Measurements from ENCODE around the gene DNAJA3.

The DNAJA3 gene

DNA sequence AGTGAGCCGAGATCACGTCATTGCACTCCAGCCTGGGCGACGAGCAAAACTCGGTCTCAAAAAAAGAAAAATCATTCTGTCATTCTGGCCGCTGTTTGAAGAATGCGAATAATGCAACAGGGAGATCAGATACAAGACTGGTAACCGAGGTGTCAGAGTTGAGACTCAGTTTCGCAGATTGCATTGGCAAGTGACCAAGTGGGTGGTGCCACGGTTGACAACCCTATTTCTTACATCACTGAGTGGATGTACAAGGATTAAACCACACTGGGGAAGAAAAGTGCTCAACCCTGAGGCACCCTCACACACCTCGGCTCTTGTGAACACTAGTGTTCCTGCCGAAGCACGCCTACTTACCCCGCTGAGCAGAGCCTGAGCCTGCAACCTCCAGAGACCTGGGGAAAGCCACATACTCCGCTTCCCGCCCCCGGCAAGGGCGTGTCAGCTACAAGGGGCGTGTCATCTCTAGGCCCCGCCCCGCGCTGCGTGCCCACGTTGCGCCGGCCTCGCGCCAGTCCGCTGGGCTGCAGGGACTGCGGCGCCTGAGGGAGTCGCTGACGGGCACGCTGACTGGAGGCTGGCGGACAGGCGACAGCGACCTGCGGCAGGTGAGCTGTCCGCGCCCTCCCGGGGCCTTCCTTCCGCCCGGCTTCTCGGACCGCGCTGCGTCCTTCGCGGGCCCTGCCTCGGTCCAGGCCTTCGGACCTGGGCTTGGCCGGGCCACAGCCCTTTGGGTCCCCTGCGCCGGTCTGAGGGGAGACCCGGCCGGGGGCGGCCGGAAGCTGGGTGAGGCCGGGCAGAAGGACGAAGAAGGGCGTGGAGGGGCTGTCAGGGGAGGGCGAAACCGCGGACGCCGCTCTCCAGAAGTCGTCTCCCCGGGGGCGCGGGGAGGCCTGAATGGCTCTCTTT is 50.5 kb downstream of the DNAJA3 start, which contains the start of gene HMOX2:
Gene HMOX2, plus strand, starts transcription at position 519 of the 909 bp plus-strand sequence. CDS start 29,127 bp downstream, outside the sequence.
- DNase-seq, result peak; percentile 95

- no peak for DNase-seq
Measured at GRCh38 chr16:4477966-4478365, 52.3 kb downstream of the DNAJA3 start.

DNA sequence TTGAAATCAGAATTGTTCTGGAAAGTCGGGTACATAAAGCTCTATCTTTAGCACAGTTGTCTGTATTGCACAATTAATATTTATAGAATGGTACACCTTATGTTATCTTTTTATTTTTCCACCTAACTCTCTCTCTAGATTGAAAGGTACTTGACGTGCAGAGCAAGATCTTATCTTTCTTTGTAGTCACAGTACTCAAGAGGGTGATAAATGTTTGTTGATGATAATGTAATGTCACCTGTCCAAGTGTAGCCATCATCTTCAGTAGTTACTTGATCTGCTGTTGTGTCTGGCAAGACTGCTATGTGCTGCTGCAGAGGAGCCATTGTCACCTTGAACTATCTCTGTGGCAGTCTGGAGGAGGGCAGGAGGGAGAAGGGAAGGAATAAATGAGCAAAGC is 55.9 kb downstream of the DNAJA3 start:
- no peak for DNase-seq

DNA sequence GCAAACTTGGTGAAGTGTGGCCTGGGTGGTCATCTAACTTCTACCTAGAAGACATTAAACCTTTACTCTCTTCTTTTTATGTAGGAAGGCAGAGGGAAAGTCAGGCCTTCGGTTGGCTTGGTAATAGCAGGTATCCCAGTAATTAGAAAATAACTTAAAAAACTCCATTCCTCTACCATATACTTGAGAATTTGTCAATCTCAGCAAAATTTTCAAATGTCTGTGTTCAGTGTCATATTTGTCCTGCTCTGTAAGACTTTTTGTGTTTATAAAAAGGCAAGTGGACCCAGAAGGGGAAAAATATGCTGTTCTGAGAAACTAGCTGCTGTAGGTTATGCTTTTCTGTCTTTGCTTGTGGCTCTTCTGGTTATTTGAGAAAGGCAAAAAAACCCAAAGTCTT is 56.3 kb downstream of the DNAJA3 start:
- DNase-seq, result no peak

DNA sequence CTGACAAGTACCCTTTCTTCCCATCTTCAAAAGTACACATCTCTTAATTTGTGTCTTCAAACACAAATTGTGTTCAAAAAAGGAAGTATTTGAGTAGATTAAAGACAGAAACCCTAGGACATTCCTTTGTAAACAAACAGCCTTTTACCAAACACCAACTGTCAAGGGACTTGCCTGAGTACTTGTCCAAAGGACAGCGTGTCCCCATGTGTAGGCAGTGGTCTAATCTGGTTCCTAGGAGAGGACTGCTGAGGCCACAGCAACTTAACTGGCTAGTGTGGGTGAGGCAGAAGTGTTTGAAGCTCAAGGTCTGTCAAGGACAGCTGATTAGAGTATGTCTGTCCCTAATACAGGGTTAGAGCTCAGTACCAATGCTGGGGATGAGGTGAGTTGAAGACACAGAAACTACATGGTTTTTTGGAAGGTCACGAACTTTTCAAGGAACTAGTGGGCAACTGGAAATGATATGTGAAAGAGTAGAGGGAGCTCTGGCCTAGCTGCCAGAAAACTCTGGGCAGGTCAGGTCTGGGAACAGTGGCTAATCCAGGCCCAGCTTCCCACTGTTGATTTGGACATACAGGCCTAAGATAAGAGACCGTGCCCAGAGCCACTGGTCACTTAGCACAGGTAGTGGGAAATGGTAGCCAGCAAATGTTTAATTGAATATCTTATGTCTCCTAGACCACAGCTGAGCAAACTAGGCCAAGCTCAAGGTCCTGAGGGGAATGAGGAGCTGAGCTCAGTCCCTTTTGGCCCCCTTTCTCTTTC is 60.6 kb downstream of the DNAJA3 start:
- no peak for DNase-seq

DNA sequence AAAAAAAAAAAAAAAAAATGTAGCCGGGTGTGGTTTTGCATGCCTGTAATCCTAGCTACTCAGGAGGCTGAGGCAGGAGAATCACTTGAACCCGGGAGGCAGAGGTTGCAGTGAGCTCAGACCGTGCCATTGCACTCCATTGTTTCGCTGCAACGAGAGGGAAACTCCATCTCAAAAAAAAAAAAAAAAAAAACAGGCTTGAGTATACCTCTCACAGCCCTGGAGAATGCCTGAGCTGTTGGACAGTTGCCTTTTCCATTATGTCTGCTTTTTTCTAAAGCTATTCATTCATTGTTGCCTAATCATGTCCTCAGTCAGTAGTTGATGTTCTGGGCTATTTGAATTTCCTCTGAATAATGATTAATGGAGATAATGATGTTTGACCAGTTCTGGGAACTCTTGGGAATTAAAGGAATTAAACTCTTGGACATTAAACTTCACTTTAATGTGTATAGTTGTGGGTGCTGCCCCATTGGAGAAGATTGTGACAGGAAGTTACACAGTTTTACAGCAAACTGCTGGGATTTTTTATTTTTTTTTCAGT is 62.4 kb downstream of the DNAJA3 start:
- no peak for DNase-seq

DNA sequence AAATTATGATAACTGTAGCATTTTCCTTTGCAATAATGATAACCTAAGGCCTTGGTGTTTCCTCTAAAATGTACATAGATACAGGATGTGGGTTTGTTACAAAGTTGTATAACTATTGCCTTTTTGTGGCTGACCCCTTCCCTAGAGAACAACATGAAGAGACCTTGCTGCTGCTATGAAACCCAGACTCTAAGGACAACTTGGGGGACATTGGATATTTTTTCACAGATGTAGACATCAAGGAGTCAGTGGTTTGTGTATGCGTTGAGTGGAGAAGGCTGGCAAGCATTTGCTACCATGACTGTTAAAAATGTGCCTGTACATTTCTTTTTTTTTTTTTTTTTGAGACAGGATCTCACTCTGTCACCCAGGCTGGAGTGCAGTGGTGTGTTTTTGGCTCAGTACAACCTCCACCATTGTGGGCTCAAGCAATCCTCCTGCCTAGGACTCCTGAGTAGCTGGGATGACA is 62.9 kb downstream of the DNAJA3 start:
- DNase-seq, result no peak

DNA sequence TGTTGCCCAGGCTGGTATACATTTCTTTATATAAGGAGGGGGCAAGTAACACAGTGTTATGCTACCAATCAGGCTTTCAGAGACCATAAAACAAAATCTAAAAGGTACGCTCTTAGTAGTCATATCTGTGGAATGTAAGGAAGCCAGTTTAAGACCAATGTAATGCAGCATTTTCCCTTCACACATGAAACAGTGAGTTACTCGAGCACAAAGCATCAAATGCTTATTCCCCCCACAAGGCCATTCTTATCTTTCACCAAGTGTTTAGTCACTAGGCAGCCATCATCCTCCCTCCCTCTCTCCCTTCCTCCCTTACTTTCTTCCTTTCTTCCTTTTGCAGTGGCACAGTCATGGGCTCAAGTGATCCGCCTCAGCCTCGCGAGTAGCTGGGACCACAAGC is 63.4 kb downstream of the DNAJA3 start:
- no peak for DNase-seq

DNA sequence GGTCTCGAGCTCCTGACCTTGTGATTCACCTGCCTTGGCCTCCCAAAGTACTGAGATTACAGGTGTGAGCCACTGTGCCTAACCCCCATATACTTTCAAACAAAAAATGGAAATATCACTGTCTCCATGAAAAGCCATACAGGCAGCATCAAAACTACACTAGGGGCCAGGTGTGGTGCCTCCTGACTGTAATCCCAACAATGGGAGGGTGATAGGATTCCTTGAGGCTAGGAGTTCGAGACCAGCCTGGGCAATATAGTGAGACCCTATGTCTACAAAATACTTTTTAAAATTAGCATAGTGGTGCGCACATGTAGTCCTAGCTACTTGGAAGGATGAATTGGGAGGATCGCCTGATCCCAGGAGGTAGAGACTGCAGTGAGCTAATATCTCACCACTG is 66.2 kb downstream of the DNAJA3 start:
- DNase-seq, result no peak

- no peak for DNase-seq
Measured at GRCh38 chr16:4494746-4495490, 69.2 kb downstream of the DNAJA3 start.

- no peak for DNase-seq
Measured at GRCh38 chr16:4495766-4496165, 70.1 kb downstream of the DNAJA3 start.

- no peak for DNase-seq
Measured at GRCh38 chr16:4496305-4496704, 70.6 kb downstream of the DNAJA3 start.

GRCh38 chr16:4498546-4499195 is 73.0 kb downstream of the DNAJA3 start:
- no peak for DNase-seq

GRCh38 chr16:4499196-4499555 is 73.5 kb downstream of the DNAJA3 start:
- no peak for DNase-seq

- no peak for DNase-seq
Measured at GRCh38 chr16:4500272-4500671, 74.6 kb downstream of the DNAJA3 start.

- DNase-seq, result no peak
Measured at GRCh38 chr16:4501071-4501478, 75.4 kb downstream of the DNAJA3 start.

- DNase-seq, result no peak
Measured at GRCh38 chr16:4505356-4506147, 79.9 kb downstream of the DNAJA3 start.
